Endothelial cell of umbilical vein (primary cell): ENCODE data around the gene SLC12A4. TPM values are rescaled to one million over a fixed set of nuclear protein-coding genes. Genes with fewer than 3 reads are reported as not detected.
A peak's percentile ranks its signal among the peaks of the same experiment; 100 is the strongest.

Source experiments
- BruUV-seq: library from RNA; stranded (reverse); fragments of 400-500 nt; replicated peaks from 2 replicates; lab custom pipeline; 2021; lab: Mats Ljungman, UMichigan
- CTCF ChIA-PET: fragments of 300-600, 350-600 bp; sonication (Branson Sonifier 250); formaldehyde crosslinking; loops from one replicate; lab custom pipeline; 2021; ENCODE audit warnings: antibody characterized with exemption, inconsistent platforms; lab: Charles Lee
- POLR2A ChIA-PET: fragments of 300-600, 350-600 bp; sonication (Branson Sonifier 250); formaldehyde crosslinking; loops from one replicate; lab custom pipeline; 2021; ENCODE audit warnings: antibody characterized with exemption, inconsistent platforms; lab: Charles Lee
- DNase-seq: peaks from one replicate; pipeline ENCODE4 v3.0.0-alpha.2; 2011; ENCODE audit warnings: low read depth, low spot score
- FAIRE-seq: peaks from 2 replicates; lab custom pipeline; 2011; peaks lifted over from hg19 to GRCh38; lab: Jason Lieb, UNC
- H2AFZ ChIP-seq: 2 replicates; pipeline ENCODE4 v1.6.0; 2012; ENCODE audit warnings: low read depth, low read length, control low read depth, inconsistent platforms
- H3K27ac ChIP-seq: 2 replicates; pipeline ENCODE4 v1.5.1; 2011; ENCODE audit warnings: low read depth, mild to moderate bottlenecking, control low read depth, low read length, moderate library complexity; ENCODE audit not compliant: insufficient read depth
- H3K27me3 ChIP-seq, 2 experiments: 2 replicates each; pipeline versions ENCODE4 v1.6.0 to v1.6.1; 2011; ENCODE audit warnings: low read length in 2 of 2, mixed read lengths in 1 of 2; ENCODE audit not compliant: control insufficient read depth in 2 of 2, insufficient read depth in 2 of 2
- H3K36me3 ChIP-seq, 2 experiments: 2 replicates in 1 of 2; 3 replicates in 1 of 2; pipeline ENCODE4 v1.5.1; 2011; ENCODE audit warnings: low read length in 2 of 2, mild to moderate bottlenecking in 1 of 2, moderate library complexity in 1 of 2; ENCODE audit not compliant: control insufficient read depth in 2 of 2, insufficient read depth in 2 of 2; ENCODE audit errors: extremely low read depth in 1 of 2
- H3K4me1 ChIP-seq: 3 replicates; pipeline ENCODE4 v1.5.1; 2011; ENCODE audit warnings: mild to moderate bottlenecking, low read length; ENCODE audit not compliant: control insufficient read depth, insufficient read depth; ENCODE audit errors: extremely low read depth
- H3K4me2 ChIP-seq: 2 replicates; pipeline ENCODE4 v1.6.1; 2011; ENCODE audit warnings: low read length, control low read depth, mixed read lengths; ENCODE audit not compliant: insufficient read depth
- H3K4me3 ChIP-seq, 3 experiments: fragments of 200-600 bp in 1 of 3; sonication (generic), shearing (Covaris generic) in 1 of 3; replicated peaks in 1 of 3; 2 replicates each; pipeline ENCODE4 v1.5.1; 2011 to 2016; ENCODE audit warnings: control low read depth in 3 of 3, low read length in 3 of 3, mild to moderate bottlenecking in 2 of 3, inconsistent platforms in 1 of 3, low read depth in 1 of 3, moderate library complexity in 1 of 3; ENCODE audit not compliant: insufficient read depth in 1 of 3
- H3K79me2 ChIP-seq: 2 replicates; pipeline ENCODE4 v1.6.0; 2012; ENCODE audit warnings: low read length, inconsistent platforms; ENCODE audit not compliant: control insufficient read depth, insufficient read depth
- H3K9ac ChIP-seq: replicated peaks from 2 replicates; pipeline ENCODE3; 2011; ENCODE audit warnings: low read length, control low read depth; ENCODE audit not compliant: insufficient read depth; ENCODE audit errors: extremely low read depth
- H3K9me1 ChIP-seq: replicated peaks from 3 replicates; pipeline ENCODE4 v1.6.0; 2011; ENCODE audit warnings: mild to moderate bottlenecking, low read length; ENCODE audit not compliant: control insufficient read depth, insufficient read depth; ENCODE audit errors: extremely low read depth
- H3K9me3 ChIP-seq: replicated peaks from 2 replicates; pipeline ENCODE4 v1.5.1; 2012; ENCODE audit warnings: low read length, inconsistent platforms; ENCODE audit not compliant: control insufficient read depth, insufficient read depth
- H4K20me1 ChIP-seq: replicated peaks from 2 replicates; pipeline ENCODE3; 2011; ENCODE audit warnings: mild to moderate bottlenecking, low read length; ENCODE audit not compliant: control insufficient read depth, insufficient read depth; ENCODE audit errors: extremely low read depth
- CTCF ChIP-seq, 2 donors: IDR thresholded peaks; 1 replicate in 1 of 2; 2 replicates in 1 of 2; pipeline ENCODE4 v1.5.1; 2011; ENCODE audit warnings: low read length in 2 of 2, mild to moderate bottlenecking in 2 of 2, moderate library complexity in 2 of 2, control low read depth in 1 of 2, inconsistent platforms in 1 of 2, low read depth in 1 of 2; ENCODE audit not compliant: insufficient read depth in 1 of 2; ENCODE audit errors: extremely low read depth in 1 of 2
- EZH2 ChIP-seq: IDR thresholded peaks from 2 replicates; pipeline ENCODE4 v1.6.1; 2012; ENCODE audit warnings: borderline replicate concordance, low read depth, mild to moderate bottlenecking, moderate library complexity, low read length, inconsistent platforms; ENCODE audit not compliant: severe bottlenecking
- FOS ChIP-seq: IDR thresholded peaks from 2 replicates; pipeline ENCODE4 v1.6.1; 2011; ENCODE audit warnings: mild to moderate bottlenecking, low read length, moderate library complexity, borderline replicate concordance; ENCODE audit not compliant: insufficient read depth
- GATA2 ChIP-seq: IDR thresholded peaks from 2 replicates; pipeline ENCODE4 v1.7.0; 2011; ENCODE audit warnings: low read depth, mild to moderate bottlenecking, moderate library complexity, mixed read lengths, low read length; ENCODE audit not compliant: insufficient read length, insufficient read depth
- JUN ChIP-seq: IDR thresholded peaks from 2 replicates; pipeline ENCODE4 v1.6.1; 2011; ENCODE audit warnings: borderline replicate concordance, low read depth; ENCODE audit not compliant: insufficient read length, insufficient read depth
- dilution Hi-C: fragments of 300-500 bp; cut with MboI; formaldehyde crosslinking; loops from one replicate; pipeline ENCODE4 v1.15.0; 2019; ENCODE audit warnings: low sequenced_read_pairs; ENCODE audit not compliant: extremely low pct_ligation_motif_present
- intact Hi-C: fragments of 100-400 bp; cut with micrococcal nuclease; formaldehyde crosslinking; loops from one replicate; pipeline ENCODE4 v1.10.0; 2022
- polyA plus RNA-seq, 4 experiments: library from polyadenylated mRNA; depleted of rRNA in 3 of 4; stranded (reverse) in 3 of 4; unstranded in 1 of 4; fragments of >200 nt; gene quantifications; 2 replicates each; pipeline versions ENCODE4 v1.2.1 to v1.2.3, GENCODE V29; 2011 to 2012; ENCODE audit warnings: missing spikeins in 1 of 4
- total RNA-seq: library from RNA; stranded (reverse); gene quantifications from 2 replicates; pipeline ENCODE4 v1.2.3, GENCODE V29; 2021

SLC12A4 gene
- total and polyA plus RNA-seq, 2 donors (not counting 3 experiments of a cell fraction or from before 2014, with no cell fraction given), result 110 to 114 TPM

DNA sequence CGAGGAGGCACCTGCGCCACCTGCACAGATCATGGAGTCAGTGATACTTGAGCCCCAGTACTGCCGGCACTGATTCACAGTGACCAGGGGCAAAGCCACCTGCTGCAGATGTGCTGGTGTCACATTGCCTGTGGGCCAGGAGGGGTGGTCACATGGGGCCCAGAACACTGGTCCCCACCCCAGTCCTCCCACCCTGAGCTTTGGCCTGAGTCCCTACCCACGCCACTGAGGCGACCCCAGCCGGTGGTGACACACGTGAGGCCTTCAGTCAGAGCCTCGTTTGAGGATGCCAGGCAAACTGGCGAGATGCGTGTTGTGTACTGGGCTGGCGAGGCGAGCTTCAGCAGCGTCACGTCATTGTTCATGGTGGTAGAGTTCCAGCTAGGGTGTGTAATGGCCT, 38.2 kb downstream of the SLC12A4 start:
- DNase-seq, result no peak
- dilution Hi-C loops, result no loop called here
- FAIRE-seq, result no peak
- TF ChIP-seq FOS (no peak), GATA2 (no peak), JUN (no peak), EZH2 (no peak)
- no peaks in the 10 kb centered on the region for H3K79me2 ChIP-seq
- H3K4me1 ChIP-seq, result peaks cover 14% of the 10 kb centered on the region
- H3K4me3 ChIP-seq, result no peak overlapping the region
- H3K27me3 ChIP-seq, result no peaks in the 10 kb centered on the region
- H3K36me3 ChIP-seq, result peaks cover 0 to 13% of the 10 kb centered on the region in 2 experiments
- BruUV-seq, result no TSS peak
- no peak overlapping the region for H3K9ac ChIP-seq
- ChIA-PET POLR2A (no interaction called here), CTCF (interaction anchor here (0.6 to 6.1 kb wide), 5 partner anchors 27 to 257 kb away, joined by 3 to 29 read pairs (median 10); no protein-coding TSS in a partner anchor)
- H3K9me3 ChIP-seq, result no peaks in the 10 kb centered on the region
- no peak overlapping the region for H3K4me2 ChIP-seq
- H3K27ac ChIP-seq, result no peak overlapping the region
- H4K20me1 ChIP-seq, result no peaks in the 10 kb centered on the region
- no peaks in the 10 kb centered on the region for H3K9me1 ChIP-seq
- intact Hi-C loops, result no loop called here
- H2AFZ ChIP-seq, result no peak overlapping the region

GRCh38 chr16:67928561-67929364, 39.7 kb downstream of the SLC12A4 start:
- DNase-seq, result peak; percentile 50
- no peak overlapping the region for H2AFZ ChIP-seq
- H3K9ac ChIP-seq, result no peak overlapping the region
- H4K20me1 ChIP-seq, result no peaks in the 10 kb centered on the region
- no peaks in the 10 kb centered on the region for H3K9me1 ChIP-seq
- POLR2A ChIA-PET, result no interaction called here
- H3K36me3 ChIP-seq, result peaks cover 0 to 12% of the 10 kb centered on the region in 2 experiments
- TF ChIP-seq CTCF (IDR thresholded peaks at IDR 0.05; ENCODE audit: extremely low read depth in 1 of 2, insufficient read depth in 1 of 2, low read depth in 1 of 2, low read length in 2 of 2) (peak; percentile 87 to 93), GATA2 (no peak), FOS (no peak)
- intact Hi-C loops (loop anchor here (1.0 to 10.0 kb wide), 6 partner anchors 45 to 404 kb away; partner anchors contain the start of gene RIPOR1), dilution Hi-C loops (no loop called here)
- no peaks in the 10 kb centered on the region for H3K79me2 ChIP-seq
- H3K4me3 ChIP-seq, result no peak overlapping the region
- CTCF ChIA-PET, result interaction anchor here (0.8 to 6.1 kb wide), 10 partner anchors 14 to 408 kb away, joined by 3 to 106 read pairs (median 5); partner anchors contain the start of genes EDC4 and NRN1L
- H3K9me3 ChIP-seq, result no peaks in the 10 kb centered on the region
- peak; percentile 92 for FAIRE-seq
- no peak overlapping the region for H3K4me2 ChIP-seq
- no peaks in the 10 kb centered on the region for H3K27me3 ChIP-seq
- no peak overlapping the region for H3K27ac ChIP-seq
- BruUV-seq, result no TSS peak
- H3K4me1 ChIP-seq, result peaks cover 10% of the 10 kb centered on the region
